CD4-positive, alpha-beta memory T cell (primary cell): ENCODE measurements around the gene MZB1. TPM values are rescaled to one million over a fixed set of nuclear protein-coding genes. Genes with fewer than 3 reads are reported as not detected.
A peak's percentile ranks its signal among the peaks of the same experiment; 100 is the strongest.

Experiments used
- CTCF ChIA-PET: fragments of 350-600 bp; sonication (Branson Sonifier 250); formaldehyde crosslinking; loops from one replicate; lab custom pipeline; 2021; ENCODE audit warnings: inconsistent platforms; ENCODE audit not compliant: partially characterized antibody; lab: Charles Lee
- POLR2A ChIA-PET: fragments of 350-600 bp; sonication (Branson Sonifier 250); formaldehyde crosslinking; loops from one replicate; lab custom pipeline; 2021; ENCODE audit not compliant: partially characterized antibody; lab: Charles Lee
- DNase-seq, 5 donors: peaks; one replicate each; pipeline versions ENCODE4 v3.0.0 to v3.0.0-alpha.2; 2020 to 2022; ENCODE audit warnings: mixed read lengths in 1 of 5
- H3K27ac ChIP-seq: one replicate; pipeline ENCODE4 v1.7.0; 2013; ENCODE audit warnings: low read depth, low read length
- H3K27me3 ChIP-seq: 2 replicates; pipeline ENCODE4 v1.7.0; 2013; ENCODE audit warnings: mild to moderate bottlenecking, low read length, moderate library complexity; ENCODE audit not compliant: insufficient read depth
- H3K36me3 ChIP-seq: 2 replicates; pipeline ENCODE4 v1.7.0; 2013; ENCODE audit warnings: mild to moderate bottlenecking, low read length, moderate library complexity; ENCODE audit not compliant: insufficient read depth
- H3K4me1 ChIP-seq: 2 replicates; pipeline ENCODE4 v1.7.0; 2013; ENCODE audit warnings: mild to moderate bottlenecking, low read length, moderate library complexity; ENCODE audit not compliant: insufficient read depth
- H3K4me3 ChIP-seq, 2 donors: one replicate each; pipeline ENCODE4 v1.7.0; 2013; ENCODE audit warnings: low read length in 2 of 2, mild to moderate bottlenecking in 1 of 2
- H3K9me3 ChIP-seq, 2 donors: one replicate each; pipeline ENCODE4 v1.7.0; 2013; ENCODE audit warnings: low read length in 2 of 2, control low read depth in 1 of 2; ENCODE audit not compliant: control insufficient read depth in 1 of 2
- H3K27ac Mint-ChIP-seq, 7 donors: one replicate each; pipeline ENCODE4 v1.8.0; 2020 to 2021; ENCODE audit warnings: mixed read lengths in 7 of 7, mild to moderate bottlenecking in 6 of 7, inconsistent platforms in 3 of 7, moderate library complexity in 3 of 7
- H3K27me3 Mint-ChIP-seq, 2 donors: one replicate each; pipeline ENCODE4 v1.8.0; 2020 to 2021; ENCODE audit warnings: mixed read lengths in 2 of 2
- H3K36me3 Mint-ChIP-seq, 2 donors: one replicate each; pipeline ENCODE4 v1.8.0; 2020 to 2021; ENCODE audit warnings: mixed read lengths in 2 of 2, inconsistent platforms in 1 of 2, mild to moderate bottlenecking in 1 of 2
- H3K4me1 Mint-ChIP-seq, 4 donors: one replicate each; pipeline ENCODE4 v1.8.0; 2020 to 2021; ENCODE audit warnings: mixed read lengths in 4 of 4, mild to moderate bottlenecking in 1 of 4
- H3K4me3 Mint-ChIP-seq, 8 donors: one replicate each; pipeline ENCODE4 v1.8.0; 2020 to 2021; ENCODE audit warnings: mixed read lengths in 8 of 8, mild to moderate bottlenecking in 7 of 8, moderate library complexity in 6 of 8, inconsistent platforms in 3 of 8
- H3K9me3 Mint-ChIP-seq, 8 donors: one replicate each; pipeline ENCODE4 v1.8.0; 2020 to 2021; ENCODE audit warnings: mixed read lengths in 8 of 8, mild to moderate bottlenecking in 5 of 8, inconsistent platforms in 3 of 8, moderate library complexity in 1 of 8
- intact Hi-C: fragments of 100-400 bp; cut with micrococcal nuclease; formaldehyde crosslinking; loops from one replicate; pipeline ENCODE4 v1.15.1; 2023
- polyA plus RNA-seq, 2 donors: library from polyadenylated mRNA; unstranded; fragments of 300-500 nt; fragmentation: Illumina TruSeq; gene quantifications; one replicate each; pipeline ENCODE4 v1.2.3, GENCODE V29; 2021
- total RNA-seq, 2 experiments: library from RNA; stranded (reverse); gene quantifications; one replicate each; pipeline ENCODE4 v1.2.3, GENCODE V29; 2021

The MZB1 gene
- total RNA-seq, result 1 to 10 TPM in 1 of 2 experiments, under 1 TPM in 1; 0.93 to 1.1 TPM
- 1 to 10 TPM in 1 of 2 donors, under 1 TPM in 1; 0.84 to 8.2 TPM for polyA plus RNA-seq

GRCh38 chr5:139389701-139390638 lies at the start of gene MZB1:
MZB1 (minus strand) TSS chr5:139389913; CDS start chr5:139389856, 57 bp downstream.
- Histone ChIP-seq H3K27me3 (no peaks in the 10 kb centered on the region), H3K36me3 (no peaks in the 10 kb centered on the region), H3K9me3 (no peaks in the 10 kb centered on the region), H3K4me3 (no peak within 1 kb of the TSS), H3K4me1 (peaks cover 53% of the 10 kb centered on the region), H3K27ac (peak within 1 kb of the TSS; percentile 44)
- Mint-ChIP-seq H3K27ac (peak within 1 kb of the TSS; percentile 73 to 96 (median 92)), H3K9me3 (peaks cover 0 to 2% (median 0%) of the 10 kb centered on the region in 8 donors), H3K4me1 (peaks cover 34 to 59% (median 45%) of the 10 kb centered on the region in 4 donors), H3K27me3 (no peaks in the 10 kb centered on the region), H3K4me3 (peak within 1 kb of the TSS in 5 of 8 donors; percentile 34 to 84 (median 72)), H3K36me3 (no peaks in the 10 kb centered on the region)
- peak; percentile 68 to 79 (median 74) for DNase-seq
- intact Hi-C loops, result loop anchor here (5.0 kb wide), 1 partner anchor 118 kb away; no protein-coding TSS in a partner anchor
- ChIA-PET CTCF (interaction anchor here (0.6 to 4.1 kb wide), 3 partner anchors 13 to 124 kb away, joined by 3 to 25 read pairs (median 5); partner anchors contain the start of gene SPATA24), POLR2A (interaction anchor here (0.7 to 7.2 kb wide), 5 partner anchors 12 to 174 kb away, joined by 3 to 49 read pairs (median 12); partner anchors contain the start of genes MATR3, PAIP2 and SPATA24)

DNA sequence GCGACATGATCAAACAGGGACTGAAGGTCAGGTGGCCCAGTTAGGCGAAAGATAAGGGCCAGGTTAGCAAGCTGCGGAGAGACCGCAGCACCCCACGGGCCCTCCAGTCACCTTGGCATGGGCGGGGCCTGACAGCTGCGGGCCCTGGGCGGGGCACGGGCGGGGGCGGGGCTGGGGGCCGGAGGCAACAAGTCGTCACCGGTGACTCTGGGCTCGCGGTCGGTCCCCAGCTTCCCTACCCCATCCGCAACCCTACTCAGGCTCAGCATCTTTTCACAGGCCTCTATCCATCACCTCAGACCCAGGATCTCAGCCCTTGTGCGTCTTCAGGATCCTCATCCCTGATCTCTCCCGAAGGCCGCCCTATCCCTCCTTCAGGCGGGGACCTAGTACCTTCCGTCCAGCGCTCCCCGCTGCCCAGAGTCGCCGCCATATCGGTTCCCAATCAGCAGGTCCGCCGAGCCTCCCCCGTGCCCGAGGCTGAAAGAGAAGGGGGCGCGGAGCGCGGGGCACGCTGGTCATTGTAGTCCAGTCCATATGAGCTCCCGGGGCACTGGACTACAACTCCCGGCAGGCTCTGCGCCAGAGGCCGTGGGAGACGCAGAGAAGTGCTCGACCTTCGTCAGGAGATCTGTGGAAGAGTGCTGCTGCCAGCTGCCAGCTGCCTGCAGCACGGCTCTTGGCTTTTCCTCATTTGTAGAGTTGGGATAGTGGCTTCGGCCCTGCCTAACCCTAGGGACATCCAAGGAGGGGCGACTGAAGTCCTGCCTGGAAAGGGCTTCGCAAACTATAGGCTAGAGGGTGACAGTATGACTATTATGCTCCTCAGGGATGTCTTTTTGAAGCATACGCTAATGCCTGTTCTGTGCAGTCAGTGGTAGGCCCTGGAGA lies 49.5 kb upstream of the MZB1 start, which contains the start of gene DNAJC18:
DNAJC18 (minus strand) TSS at position 513 of the 891 bp plus-strand sequence; CDS start at position 433, 80 bp downstream.
- peak; percentile 84 to 90 (median 86) for DNase-seq
- peak within 1 kb of the TSS; percentile 99 for H3K27ac ChIP-seq
- H3K4me3 ChIP-seq, result peak within 1 kb of the TSS; percentile 83 to 91
- H3K4me3 Mint-ChIP-seq, result peak within 1 kb of the TSS; percentile 96 to 99 (median 98)
- no peaks in the 10 kb centered on the region for H3K36me3 ChIP-seq
- CTCF ChIA-PET, result interaction anchor here (1.2 to 3.5 kb wide), 8 partner anchors 9 to 327 kb away, joined by 3 to 35 read pairs (median 4); partner anchors contain the start of gene ECSCR
- H3K9me3 ChIP-seq, result no peaks in the 10 kb centered on the region
- H3K27me3 ChIP-seq, result no peaks in the 10 kb centered on the region
- no peaks in the 10 kb centered on the region for H3K27me3 Mint-ChIP-seq
- H3K36me3 Mint-ChIP-seq, result peaks cover 4 to 10% of the 10 kb centered on the region in 2 donors
- intact Hi-C loops, result loop anchor here (1.0 kb wide), 5 partner anchors 19 to 122 kb away; partner anchors contain the start of genes SPATA24, STING1 and UBE2D2
- peaks cover 31% of the 10 kb centered on the region for H3K4me1 ChIP-seq
- no peaks in the 10 kb centered on the region for H3K9me3 Mint-ChIP-seq
- H3K27ac Mint-ChIP-seq, result peak within 1 kb of the TSS; percentile 93 to 100 (median 100)
- POLR2A ChIA-PET, result interaction anchor here (0.8 to 11.9 kb wide), 21 partner anchors 9 to 197 kb away, joined by 3 to 171 read pairs (median 6); partner anchors contain the start of genes ECSCR, MATR3, PAIP2 and SMIM33
- peaks cover 32 to 63% (median 41%) of the 10 kb centered on the region in 4 donors for H3K4me1 Mint-ChIP-seq

DNA sequence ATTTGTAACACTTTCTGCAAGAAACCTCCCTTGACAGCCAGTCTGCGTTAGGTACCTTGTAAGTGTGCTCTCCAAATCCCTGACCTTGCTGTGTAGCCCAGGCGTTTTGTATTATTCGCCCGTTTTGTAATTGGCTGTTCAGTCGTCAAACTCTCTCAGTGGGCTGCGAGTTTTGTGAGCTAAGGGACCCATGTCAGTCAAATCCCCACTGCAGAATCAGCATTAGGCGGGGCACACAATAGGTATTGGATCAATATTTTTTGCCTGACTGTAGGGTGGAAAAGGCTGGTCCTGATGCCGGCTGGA lies 48.9 kb upstream of the MZB1 start:
- H3K27ac ChIP-seq, result peak overlapping the region; percentile 99
- H3K27me3 ChIP-seq, result no peaks in the 10 kb centered on the region
- Mint-ChIP-seq H3K4me1 (peaks cover 27 to 57% (median 35%) of the 10 kb centered on the region in 4 donors), H3K27ac (peak overlapping the region; percentile 93 to 100 (median 100)), H3K36me3 (peaks cover 4 to 10% of the 10 kb centered on the region in 2 donors), H3K4me3 (peak overlapping the region; percentile 96 to 99 (median 98)), H3K9me3 (no peaks in the 10 kb centered on the region), H3K27me3 (no peaks in the 10 kb centered on the region)
- peaks cover 25% of the 10 kb centered on the region for H3K4me1 ChIP-seq
- intact Hi-C loops, result loop anchor here (1.0 kb wide), 5 partner anchors 20 to 123 kb away; partner anchors contain the start of genes SPATA24, STING1 and UBE2D2
- no peaks in the 10 kb centered on the region for H3K36me3 ChIP-seq
- H3K4me3 ChIP-seq, result peak overlapping the region in 1 of 2 donors; percentile 91
- no peaks in the 10 kb centered on the region for H3K9me3 ChIP-seq
- DNase-seq, result peak in 1 of 5 donors; percentile 47
- ChIA-PET POLR2A (interaction anchor here (0.8 to 11.9 kb wide), 17 partner anchors 8 to 198 kb away, joined by 3 to 171 read pairs (median 6); partner anchors contain the start of genes ECSCR, MATR3, PAIP2 and SMIM33), CTCF (interaction anchor here (1.3 to 3.5 kb wide), 5 partner anchors 9 to 79 kb away, joined by 3 to 35 read pairs (median 7); partner anchors contain the start of gene ECSCR)

DNA sequence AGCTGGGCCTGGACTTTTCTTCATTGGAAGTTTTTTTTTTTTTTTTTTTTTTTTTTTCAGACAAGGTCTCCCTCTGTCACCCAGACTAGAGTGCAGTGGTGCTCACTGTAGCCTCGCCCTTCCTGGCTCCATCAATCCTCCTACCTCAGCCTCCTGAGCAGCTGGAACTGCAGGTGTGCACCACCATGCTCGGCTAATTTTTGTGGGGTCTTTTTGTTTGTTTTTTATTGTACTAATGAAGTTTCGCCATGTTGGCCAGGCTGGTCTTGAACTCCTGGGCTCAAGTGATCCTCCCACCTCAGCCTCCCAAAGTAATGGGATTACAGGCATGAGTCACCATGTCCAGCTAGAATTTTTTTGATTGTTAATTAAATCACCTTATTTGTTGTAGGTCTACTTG lies 46.0 kb upstream of the MZB1 start:
- Histone ChIP-seq H3K4me3 (no peak overlapping the region), H3K27ac (no peak overlapping the region), H3K36me3 (no peaks in the 10 kb centered on the region), H3K4me1 (peaks cover 14% of the 10 kb centered on the region), H3K27me3 (no peaks in the 10 kb centered on the region), H3K9me3 (no peaks in the 10 kb centered on the region)
- ChIA-PET POLR2A (interaction anchor here (1.2 to 5.2 kb wide), 2 partner anchors 10 to 46 kb away, joined by 5 to 111 read pairs; partner anchors contain the start of gene STING1), CTCF (interaction anchor here (0.7 to 2.5 kb wide), 3 partner anchors 13 to 171 kb away, joined by 3 to 13 read pairs (median 3); no protein-coding TSS in a partner anchor)
- intact Hi-C loops, result no loop called here
- Mint-ChIP-seq H3K27ac (no peak overlapping the region), H3K4me1 (peaks cover 16 to 32% (median 24%) of the 10 kb centered on the region in 4 donors), H3K4me3 (peak overlapping the region in 1 of 8 donors; percentile 59), H3K36me3 (peaks cover 4 to 10% of the 10 kb centered on the region in 2 donors), H3K27me3 (no peaks in the 10 kb centered on the region), H3K9me3 (no peaks in the 10 kb centered on the region)
- DNase-seq, result no peak

DNA sequence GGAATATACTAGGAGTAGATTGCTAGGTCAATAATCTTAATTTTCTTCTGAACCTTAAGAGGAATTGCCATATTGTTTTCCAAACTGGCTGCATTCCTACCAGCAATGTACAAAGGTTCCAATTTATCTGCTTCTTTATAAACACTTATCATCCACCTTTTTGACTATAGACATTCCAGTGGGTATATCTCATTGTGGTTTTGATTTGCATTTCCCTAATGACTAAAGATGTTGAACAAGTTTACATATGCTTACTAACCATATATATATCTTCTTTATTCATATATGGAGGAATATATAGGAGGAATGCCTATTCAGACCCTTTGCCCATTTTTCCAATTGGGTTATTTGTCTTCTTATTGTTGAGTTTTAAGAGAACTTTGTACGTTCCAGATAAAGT lies 42.0 kb upstream of the MZB1 start:
- Mint-ChIP-seq H3K4me3 (no peak overlapping the region), H3K27me3 (no peaks in the 10 kb centered on the region), H3K4me1 (peaks cover 6 to 9% (median 8%) of the 10 kb centered on the region in 4 donors), H3K9me3 (no peaks in the 10 kb centered on the region), H3K27ac (no peak overlapping the region), H3K36me3 (peaks cover 2 to 9% of the 10 kb centered on the region in 2 donors)
- intact Hi-C loops, result no loop called here
- CTCF ChIA-PET, result interaction anchor here (2.7 kb wide), 1 partner anchor 9 kb away, joined by 18 read pairs; no protein-coding TSS in a partner anchor
- Histone ChIP-seq H3K27me3 (no peaks in the 10 kb centered on the region), H3K36me3 (no peaks in the 10 kb centered on the region), H3K4me1 (peaks cover 9% of the 10 kb centered on the region), H3K9me3 (no peaks in the 10 kb centered on the region), H3K4me3 (no peak overlapping the region), H3K27ac (no peak overlapping the region)
- no peak for DNase-seq
- POLR2A ChIA-PET, result interaction anchor here (2.3 kb wide), 1 partner anchor 8 kb away, joined by 25 read pairs; the partner anchor contains the start of gene DNAJC18

- DNase-seq, result no peak
- no peak overlapping the region for H3K27ac ChIP-seq
- Mint-ChIP-seq H3K4me1 (peaks cover 6 to 9% (median 8%) of the 10 kb centered on the region in 4 donors), H3K9me3 (no peaks in the 10 kb centered on the region), H3K36me3 (peaks cover 5 to 12% of the 10 kb centered on the region in 2 donors), H3K4me3 (no peak overlapping the region), H3K27me3 (no peaks in the 10 kb centered on the region), H3K27ac (peak overlapping the region in 5 of 7 donors; percentile 23 to 55 (median 45))
- no peaks in the 10 kb centered on the region for H3K9me3 ChIP-seq
- H3K27me3 ChIP-seq, result no peaks in the 10 kb centered on the region
- peaks cover 9% of the 10 kb centered on the region for H3K4me1 ChIP-seq
- intact Hi-C loops, result no loop called here
- ChIA-PET POLR2A (interaction anchor here (0.6 to 2.3 kb wide), 5 partner anchors 9 to 51 kb away, joined by 3 to 25 read pairs (median 5); partner anchors contain the start of genes DNAJC18 and SMIM33), CTCF (interaction anchor here (0.7 to 3.7 kb wide), 6 partner anchors 8 to 129 kb away, joined by 3 to 41 read pairs (median 4); partner anchors contain the start of gene DNAJC18)
- H3K36me3 ChIP-seq, result no peaks in the 10 kb centered on the region
- no peak overlapping the region for H3K4me3 ChIP-seq
Measured at GRCh38 chr5:139430015-139430414, 40.3 kb upstream of the MZB1 start.
